SK-N-SH treated with all-trans-retinoic acid at 6 μM for 48 hours (cell line): ENCODE measurements around the gene ABCF3.
"Not testable (repeated sequence)": the region's sequence is repeated elsewhere in the genome, so short reads cannot be mapped to it uniquely, and the experiment has no call there.

Source experiments
- ATAC-seq: fragments of 200-7000 bp; cut with Tn5 transposase; 3 replicates; pipeline ENCODE4 v1.9.1; 2020; ENCODE audit warnings: mild to moderate bottlenecking, moderate library complexity
- ARNTL ChIP-seq: fragments of 450-650 bp; formaldehyde crosslinking; IDR thresholded peaks from 2 replicates; pipeline ENCODE4 v1.5.0; 2020; ENCODE audit warnings: low read depth, mild to moderate bottlenecking, moderate library complexity, borderline replicate concordance
- CSDC2 ChIP-seq: fragments of 250-450 bp; sonication (Bioruptor Pico); IDR thresholded peaks from 2 replicates; pipeline ENCODE4 v1.5.0; 2020; ENCODE audit warnings: mild to moderate bottlenecking, moderate library complexity
- ESRRG ChIP-seq: fragments of 250-450 bp; sonication (Bioruptor Pico); IDR thresholded peaks from 2 replicates; pipeline ENCODE4 v1.6.1; 2021; ENCODE audit warnings: mild to moderate bottlenecking
- GLIS3 ChIP-seq: fragments of 250-450 bp; sonication (Bioruptor Pico); IDR thresholded peaks from 2 replicates; pipeline ENCODE4 v1.5.0; 2020; ENCODE audit warnings: mild to moderate bottlenecking, moderate library complexity
- ISL1 ChIP-seq: fragments of 250-450 bp; sonication (Bioruptor Pico); IDR thresholded peaks from 2 replicates; pipeline ENCODE4 v2.1.2; 2022; ENCODE audit warnings: mild to moderate bottlenecking, moderate library complexity
- PPARA ChIP-seq: fragments of 250-450 bp; sonication (Bioruptor Pico); IDR thresholded peaks from 2 replicates; pipeline ENCODE4 v1.5.0; 2020; ENCODE audit warnings: mild to moderate bottlenecking, borderline replicate concordance
- RARB ChIP-seq: fragments of 250-450 bp; sonication (Bioruptor Pico); IDR thresholded peaks from 2 replicates; pipeline ENCODE4 v1.8.0; 2021; ENCODE audit warnings: mild to moderate bottlenecking, moderate library complexity
- SNAI2 ChIP-seq: fragments of 250-450 bp; sonication (Bioruptor Pico); IDR thresholded peaks from 2 replicates; pipeline ENCODE4 v1.5.0; 2020; ENCODE audit warnings: mild to moderate bottlenecking, moderate library complexity
- TCF4 ChIP-seq: fragments of 250-450 bp; sonication (Bioruptor Pico); IDR thresholded peaks from 2 replicates; pipeline ENCODE4 v1.8.0; 2021; ENCODE audit warnings: mild to moderate bottlenecking, moderate library complexity, borderline replicate concordance
- TOX ChIP-seq: fragments of 250-450 bp; sonication (Bioruptor Pico); IDR thresholded peaks from 2 replicates; pipeline ENCODE4 v1.8.0; 2021; ENCODE audit warnings: mild to moderate bottlenecking, moderate library complexity, borderline replicate concordance
- ZC3H10 ChIP-seq: fragments of 250-450 bp; sonication (Bioruptor Pico); IDR thresholded peaks from 2 replicates; pipeline ENCODE4 v1.5.1; 2021; ENCODE audit warnings: mild to moderate bottlenecking, moderate library complexity
- ZFP3 ChIP-seq: fragments of 250-450 bp; sonication (Bioruptor Pico); IDR thresholded peaks from 2 replicates; pipeline ENCODE4 v1.5.0; 2020; ENCODE audit warnings: mild to moderate bottlenecking, moderate library complexity
- ZFP30 ChIP-seq: fragments of 450-650 bp; formaldehyde crosslinking; IDR thresholded peaks from 2 replicates; pipeline ENCODE4 v1.5.0; 2022; ENCODE audit warnings: mild to moderate bottlenecking, moderate library complexity
- ZNF565 ChIP-seq: fragments of 450-650 bp; formaldehyde crosslinking; conservative IDR thresholded peaks from 2 replicates; pipeline ENCODE4 v1.5.0; 2020; ENCODE audit warnings: low read depth, mild to moderate bottlenecking, moderate library complexity
- ZNF70 ChIP-seq: fragments of 450-650 bp; formaldehyde crosslinking; IDR thresholded peaks from 2 replicates; pipeline ENCODE4 v1.5.0; 2020; ENCODE audit warnings: mild to moderate bottlenecking, moderate library complexity
- ZNF8 ChIP-seq: fragments of 450-650 bp; formaldehyde crosslinking; IDR thresholded peaks from 2 replicates; pipeline ENCODE4 v1.5.0; 2020; ENCODE audit warnings: mild to moderate bottlenecking, moderate library complexity
- TF ChIP-seq, protein P1 (sequence below): fragments of 250-450 bp; sonication (Bioruptor Pico); IDR thresholded peaks from 2 replicates; pipeline ENCODE4 v1.5.1; 2020; ENCODE audit warnings: low read depth, mild to moderate bottlenecking, moderate library complexity
- TF ChIP-seq, protein P2 (sequence below): fragments of 250-450 bp; sonication (Bioruptor Pico); IDR thresholded peaks from 2 replicates; pipeline ENCODE4 v1.5.1; 2021; ENCODE audit warnings: mild to moderate bottlenecking, moderate library complexity
- TF ChIP-seq, protein P3 (sequence below): fragments of 250-450 bp; sonication (Bioruptor Pico); IDR thresholded peaks from 2 replicates; pipeline ENCODE4 v1.8.0; 2020; ENCODE audit warnings: mild to moderate bottlenecking, moderate library complexity, borderline replicate concordance
- TF ChIP-seq, protein P4 (sequence below): fragments of 250-450 bp; sonication (Bioruptor Pico); IDR thresholded peaks from 2 replicates; pipeline ENCODE4 v1.8.0; 2021; ENCODE audit warnings: low read depth, mild to moderate bottlenecking, moderate library complexity, borderline replicate concordance
- TF ChIP-seq, protein P5 (sequence below): fragments of 250-450 bp; sonication (Bioruptor Pico); IDR thresholded peaks from 2 replicates; pipeline ENCODE4 v1.5.0; 2020; ENCODE audit warnings: mild to moderate bottlenecking, moderate library complexity

ABCF3 gene

DNA sequence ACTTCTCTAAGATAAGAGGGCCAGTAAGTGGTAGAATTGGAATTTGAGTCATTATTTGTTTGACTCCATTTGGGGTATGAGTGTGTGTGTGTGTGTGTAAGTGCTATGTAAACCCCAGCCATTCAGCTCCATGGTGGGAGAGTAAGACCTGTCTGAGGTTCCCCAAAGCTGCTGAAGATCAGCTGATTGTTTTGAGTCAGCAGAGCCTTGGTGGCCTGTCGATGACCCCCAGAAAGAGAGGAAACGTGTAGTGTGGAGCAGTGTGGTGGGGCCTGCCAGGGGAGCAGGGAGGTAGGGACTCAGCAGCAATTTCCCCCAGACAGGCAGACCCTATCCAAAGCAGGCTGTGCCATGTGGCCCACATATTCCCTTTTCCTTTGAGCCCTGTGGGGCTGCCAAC lies 25.5 kb upstream of the ABCF3 start:
- TF ChIP-seq ZFP30 (CRISPR knock-in tag) (no peak), GLIS3 (CRISPR knock-in tag) (no peak), SNAI2 (CRISPR knock-in tag) (no peak), RARB (no peak), ZNF565 (CRISPR knock-in tag) (no peak), ZFP3 (CRISPR knock-in tag) (no peak), TCF4 (CRISPR knock-in tag) (no peak)
- TF ChIP-seq, protein P1, sequence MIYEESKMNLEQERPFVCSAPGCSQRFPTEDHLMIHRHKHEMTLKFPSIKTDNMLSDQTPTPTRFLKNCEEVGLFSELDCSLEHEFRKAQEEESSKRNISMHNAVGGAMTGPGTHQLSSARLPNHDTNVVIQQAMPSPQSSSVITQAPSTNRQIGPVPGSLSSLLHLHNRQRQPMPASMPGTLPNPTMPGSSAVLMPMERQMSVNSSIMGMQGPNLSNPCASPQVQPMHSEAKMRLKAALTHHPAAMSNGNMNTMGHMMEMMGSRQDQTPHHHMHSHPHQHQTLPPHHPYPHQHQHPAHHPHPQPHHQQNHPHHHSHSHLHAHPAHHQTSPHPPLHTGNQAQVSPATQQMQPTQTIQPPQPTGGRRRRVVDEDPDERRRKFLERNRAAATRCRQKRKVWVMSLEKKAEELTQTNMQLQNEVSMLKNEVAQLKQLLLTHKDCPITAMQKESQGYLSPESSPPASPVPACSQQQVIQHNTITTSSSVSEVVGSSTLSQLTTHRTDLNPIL (CRISPR knock-in tag), result no peak
- TF ChIP-seq, protein P2, sequence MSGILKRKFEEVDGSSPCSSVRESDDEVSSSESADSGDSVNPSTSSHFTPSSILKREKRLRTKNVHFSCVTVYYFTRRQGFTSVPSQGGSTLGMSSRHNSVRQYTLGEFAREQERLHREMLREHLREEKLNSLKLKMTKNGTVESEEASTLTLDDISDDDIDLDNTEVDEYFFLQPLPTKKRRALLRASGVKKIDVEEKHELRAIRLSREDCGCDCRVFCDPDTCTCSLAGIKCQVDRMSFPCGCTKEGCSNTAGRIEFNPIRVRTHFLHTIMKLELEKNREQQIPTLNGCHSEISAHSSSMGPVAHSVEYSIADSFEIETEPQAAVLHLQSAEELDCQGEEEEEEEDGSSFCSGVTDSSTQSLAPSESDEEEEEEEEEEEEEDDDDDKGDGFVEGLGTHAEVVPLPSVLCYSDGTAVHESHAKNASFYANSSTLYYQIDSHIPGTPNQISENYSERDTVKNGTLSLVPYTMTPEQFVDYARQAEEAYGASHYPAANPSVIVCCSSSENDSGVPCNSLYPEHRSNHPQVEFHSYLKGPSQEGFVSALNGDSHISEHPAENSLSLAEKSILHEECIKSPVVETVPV (CRISPR knock-in tag), result no peak
- TF ChIP-seq, protein P3, sequence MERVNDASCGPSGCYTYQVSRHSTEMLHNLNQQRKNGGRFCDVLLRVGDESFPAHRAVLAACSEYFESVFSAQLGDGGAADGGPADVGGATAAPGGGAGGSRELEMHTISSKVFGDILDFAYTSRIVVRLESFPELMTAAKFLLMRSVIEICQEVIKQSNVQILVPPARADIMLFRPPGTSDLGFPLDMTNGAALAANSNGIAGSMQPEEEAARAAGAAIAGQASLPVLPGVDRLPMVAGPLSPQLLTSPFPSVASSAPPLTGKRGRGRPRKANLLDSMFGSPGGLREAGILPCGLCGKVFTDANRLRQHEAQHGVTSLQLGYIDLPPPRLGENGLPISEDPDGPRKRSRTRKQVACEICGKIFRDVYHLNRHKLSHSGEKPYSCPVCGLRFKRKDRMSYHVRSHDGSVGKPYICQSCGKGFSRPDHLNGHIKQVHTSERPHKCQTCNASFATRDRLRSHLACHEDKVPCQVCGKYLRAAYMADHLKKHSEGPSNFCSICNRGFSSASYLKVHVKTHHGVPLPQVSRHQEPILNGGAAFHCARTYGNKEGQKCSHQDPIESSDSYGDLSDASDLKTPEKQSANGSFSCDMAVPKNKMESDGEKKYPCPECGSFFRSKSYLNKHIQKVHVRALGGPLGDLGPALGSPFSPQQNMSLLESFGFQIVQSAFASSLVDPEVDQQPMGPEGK, result no peak
- no peak for ATAC-seq

GRCh38 chr3:184162571-184163070 lies 23.4 kb upstream of the ABCF3 start:
- ATAC-seq, result not testable (repeated sequence)

DNA sequence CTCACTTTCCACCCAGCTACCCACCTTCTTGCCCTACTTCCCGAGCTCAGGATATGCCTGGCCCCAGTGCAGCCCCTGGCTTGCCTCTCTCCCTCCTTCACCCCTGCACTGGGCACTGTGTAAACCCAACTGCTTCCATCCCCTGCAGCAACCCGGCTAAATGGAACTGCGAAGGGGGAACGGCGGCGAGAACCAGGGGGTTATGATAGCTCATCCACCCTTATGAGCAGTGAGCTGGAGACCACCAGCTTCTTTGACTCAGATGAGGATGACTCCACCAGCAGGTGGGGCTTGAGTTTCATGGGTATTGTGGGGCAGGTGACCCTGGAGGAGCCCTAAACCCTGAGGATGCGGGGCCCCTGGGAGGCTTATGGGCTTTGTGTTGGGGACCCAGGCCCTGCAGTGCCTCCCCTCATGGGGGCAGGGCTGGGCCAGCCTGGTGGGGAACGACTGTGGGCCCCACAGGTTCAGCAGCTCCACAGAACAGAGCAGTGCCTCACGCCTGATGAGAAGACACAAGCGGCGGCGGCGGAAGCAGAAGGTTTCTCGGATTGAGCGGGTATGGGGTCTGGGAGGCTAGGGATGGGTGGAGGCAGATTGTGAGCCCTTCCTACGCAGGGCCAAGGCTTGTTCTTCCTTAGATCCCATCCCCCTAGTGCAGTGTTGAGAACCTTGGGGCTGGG lies 21.2 kb upstream of the ABCF3 start:
- TF ChIP-seq, protein P1 (CRISPR knock-in tag), result no peak
- TF ChIP-seq ESRRG (CRISPR knock-in tag) (no peak), ZNF565 (CRISPR knock-in tag) (no peak), ZFP30 (CRISPR knock-in tag) (no peak), ZC3H10 (no peak), TOX (CRISPR knock-in tag) (no peak), PPARA (no peak), CSDC2 (no peak), SNAI2 (CRISPR knock-in tag) (no peak), RARB (no peak), ZNF70 (no peak), ARNTL (CRISPR knock-in tag) (no peak), ZFP3 (CRISPR knock-in tag) (no peak), ISL1 (no peak), ZNF8 (CRISPR knock-in tag) (no peak), TCF4 (CRISPR knock-in tag) (no peak)
- TF ChIP-seq, protein P4, sequence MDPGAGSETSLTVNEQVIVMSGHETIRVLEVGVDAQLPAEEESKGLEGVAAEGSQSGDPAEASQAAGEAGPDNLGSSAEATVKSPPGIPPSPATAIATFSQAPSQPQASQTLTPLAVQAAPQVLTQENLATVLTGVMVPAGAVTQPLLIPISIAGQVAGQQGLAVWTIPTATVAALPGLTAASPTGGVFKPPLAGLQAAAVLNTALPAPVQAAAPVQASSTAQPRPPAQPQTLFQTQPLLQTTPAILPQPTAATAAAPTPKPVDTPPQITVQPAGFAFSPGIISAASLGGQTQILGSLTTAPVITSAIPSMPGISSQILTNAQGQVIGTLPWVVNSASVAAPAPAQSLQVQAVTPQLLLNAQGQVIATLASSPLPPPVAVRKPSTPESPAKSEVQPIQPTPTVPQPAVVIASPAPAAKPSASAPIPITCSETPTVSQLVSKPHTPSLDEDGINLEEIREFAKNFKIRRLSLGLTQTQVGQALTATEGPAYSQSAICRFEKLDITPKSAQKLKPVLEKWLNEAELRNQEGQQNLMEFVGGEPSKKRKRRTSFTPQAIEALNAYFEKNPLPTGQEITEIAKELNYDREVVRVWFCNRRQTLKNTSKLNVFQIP, result no peak
- TF ChIP-seq, protein P2 (CRISPR knock-in tag), result no peak
- TF ChIP-seq, protein P5, sequence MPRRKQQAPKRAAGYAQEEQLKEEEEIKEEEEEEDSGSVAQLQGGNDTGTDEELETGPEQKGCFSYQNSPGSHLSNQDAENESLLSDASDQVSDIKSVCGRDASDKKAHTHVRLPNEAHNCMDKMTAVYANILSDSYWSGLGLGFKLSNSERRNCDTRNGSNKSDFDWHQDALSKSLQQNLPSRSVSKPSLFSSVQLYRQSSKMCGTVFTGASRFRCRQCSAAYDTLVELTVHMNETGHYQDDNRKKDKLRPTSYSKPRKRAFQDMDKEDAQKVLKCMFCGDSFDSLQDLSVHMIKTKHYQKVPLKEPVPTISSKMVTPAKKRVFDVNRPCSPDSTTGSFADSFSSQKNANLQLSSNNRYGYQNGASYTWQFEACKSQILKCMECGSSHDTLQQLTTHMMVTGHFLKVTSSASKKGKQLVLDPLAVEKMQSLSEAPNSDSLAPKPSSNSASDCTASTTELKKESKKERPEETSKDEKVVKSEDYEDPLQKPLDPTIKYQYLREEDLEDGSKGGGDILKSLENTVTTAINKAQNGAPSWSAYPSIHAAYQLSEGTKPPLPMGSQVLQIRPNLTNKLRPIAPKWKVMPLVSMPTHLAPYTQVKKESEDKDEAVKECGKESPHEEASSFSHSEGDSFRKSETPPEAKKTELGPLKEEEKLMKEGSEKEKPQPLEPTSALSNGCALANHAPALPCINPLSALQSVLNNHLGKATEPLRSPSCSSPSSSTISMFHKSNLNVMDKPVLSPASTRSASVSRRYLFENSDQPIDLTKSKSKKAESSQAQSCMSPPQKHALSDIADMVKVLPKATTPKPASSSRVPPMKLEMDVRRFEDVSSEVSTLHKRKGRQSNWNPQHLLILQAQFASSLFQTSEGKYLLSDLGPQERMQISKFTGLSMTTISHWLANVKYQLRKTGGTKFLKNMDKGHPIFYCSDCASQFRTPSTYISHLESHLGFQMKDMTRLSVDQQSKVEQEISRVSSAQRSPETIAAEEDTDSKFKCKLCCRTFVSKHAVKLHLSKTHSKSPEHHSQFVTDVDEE, result no peak
- no peak for ATAC-seq
